ENCODE measurements around the gene AOC3. TPM values are rescaled to one million over a fixed set of nuclear protein-coding genes. Genes with fewer than 3 reads are reported as not detected.

Gene AOC3
- total and polyA plus RNA-seq, 2 of the 13 experiments (the other 11 are each of a cell fraction or from before 2014, with no cell fraction given), result 8.7 to 51.7 TPM

DNA sequence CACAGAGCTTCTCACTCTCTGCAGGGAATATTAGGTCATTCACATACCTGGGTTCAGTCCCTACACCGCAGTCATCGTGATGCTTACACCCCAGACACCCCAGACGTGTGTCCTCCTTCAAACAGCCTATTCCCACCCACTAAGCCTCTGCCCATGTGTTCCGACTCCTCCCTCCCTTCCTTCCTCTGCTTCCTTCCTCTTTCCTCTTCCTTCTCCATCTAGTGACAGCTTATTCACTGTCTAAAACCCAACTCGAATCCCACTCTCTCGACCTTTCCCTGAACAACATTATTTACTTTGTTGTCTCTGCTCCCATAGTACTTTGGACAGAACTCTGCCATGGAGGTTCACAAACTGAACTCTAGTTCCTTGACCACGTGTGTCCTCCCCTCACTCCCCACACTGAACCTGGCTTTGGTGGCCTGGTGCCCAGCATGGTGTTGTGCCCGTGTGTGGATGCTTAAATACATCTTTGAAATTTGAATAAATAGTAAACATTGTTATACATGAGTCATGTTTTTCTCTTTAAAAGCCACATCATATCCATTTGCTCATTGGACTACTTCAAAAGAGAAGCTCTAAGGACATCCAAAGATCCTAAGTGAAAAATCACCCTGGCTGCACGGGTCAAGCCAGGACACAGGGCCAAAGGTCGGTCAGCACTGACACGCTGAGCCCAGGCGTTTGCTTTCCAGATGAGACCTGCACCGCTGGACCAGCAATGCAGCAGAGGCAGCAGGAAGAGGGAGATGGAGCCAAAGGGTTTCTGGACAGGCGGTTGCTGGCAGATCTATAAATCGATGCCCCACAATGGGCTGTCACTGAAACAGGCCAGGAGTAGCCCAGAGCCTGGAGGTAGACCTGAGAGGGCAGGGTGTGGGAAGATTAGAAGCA lies 35.5 kb downstream of the AOC3 start (continued):
- TF ChIP-seq HNRNPL (IDR thresholded peaks at IDR 0.05; ENCODE audit: low read depth, low read length) (no peak), ZFP36L1 (CRISPR knock-in tag; IDR thresholded peaks at IDR 0.05) (peak; percentile 96; the same call in 1 of the 2 replicates), ZNF234 (CRISPR knock-in tag; conservative IDR thresholded peaks at IDR 0.05) (no peak), DMAP1 (CRISPR knock-in tag; IDR thresholded peaks at IDR 0.05) (peak; percentile 55; the same call in 1 of the 2 replicates), MAF1 (CRISPR knock-in tag; IDR thresholded peaks at IDR 0.05; ENCODE audit: borderline replicate concordance) (no peak), ZNF672 (CRISPR knock-in tag; IDR thresholded peaks at IDR 0.05) (no peak), PRDM15 (CRISPR knock-in tag; IDR thresholded peaks at IDR 0.05) (0 out of 2 replicates have a peak, but pooled peaks have one; percentile 26), TBX3 (IDR thresholded peaks at IDR 0.05; ENCODE audit: borderline replicate concordance) (peak; percentile 78; the same call in 1 of the 2 replicates), ZSCAN25 (CRISPR knock-in tag; IDR thresholded peaks at IDR 0.05) (peak; percentile 52; the same call in 1 of the 2 replicates), ATF6 (CRISPR knock-in tag; conservative IDR thresholded peaks at IDR 0.05) (peak; percentile 85; the same call in 1 of the 2 replicates), SIX1 (CRISPR knock-in tag; IDR thresholded peaks at IDR 0.05; ENCODE audit: borderline replicate concordance) (peak; percentile 58), GTF2F1 (IDR thresholded peaks at IDR 0.05; ENCODE audit: low read length) (no peak), ARID3A (IDR thresholded peaks at IDR 0.05; ENCODE audit: low read depth, low read length) (peak; percentile 61), MED1 (CRISPR knock-in tag; IDR thresholded peaks at IDR 0.05) (peak; percentile 98), CEBPZ (IDR thresholded peaks at IDR 0.05; ENCODE audit: low read length) (no peak)
- TF ChIP-seq, protein P1, sequence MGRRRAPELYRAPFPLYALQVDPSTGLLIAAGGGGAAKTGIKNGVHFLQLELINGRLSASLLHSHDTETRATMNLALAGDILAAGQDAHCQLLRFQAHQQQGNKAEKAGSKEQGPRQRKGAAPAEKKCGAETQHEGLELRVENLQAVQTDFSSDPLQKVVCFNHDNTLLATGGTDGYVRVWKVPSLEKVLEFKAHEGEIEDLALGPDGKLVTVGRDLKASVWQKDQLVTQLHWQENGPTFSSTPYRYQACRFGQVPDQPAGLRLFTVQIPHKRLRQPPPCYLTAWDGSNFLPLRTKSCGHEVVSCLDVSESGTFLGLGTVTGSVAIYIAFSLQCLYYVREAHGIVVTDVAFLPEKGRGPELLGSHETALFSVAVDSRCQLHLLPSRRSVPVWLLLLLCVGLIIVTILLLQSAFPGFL (CRISPR knock-in tag; IDR thresholded peaks at IDR 0.05), result peak; percentile 55; the same call in 1 of the 2 replicates

Measured in HepG2 (cell line).